ENCODE results near the gene ARMC9. TPM values are rescaled to one million over a fixed set of nuclear protein-coding genes. Genes with fewer than 3 reads are reported as not detected.

ARMC9 gene
- total RNA-seq, 1 experiment from 2014 or later: 16.4 TPM

DNA sequence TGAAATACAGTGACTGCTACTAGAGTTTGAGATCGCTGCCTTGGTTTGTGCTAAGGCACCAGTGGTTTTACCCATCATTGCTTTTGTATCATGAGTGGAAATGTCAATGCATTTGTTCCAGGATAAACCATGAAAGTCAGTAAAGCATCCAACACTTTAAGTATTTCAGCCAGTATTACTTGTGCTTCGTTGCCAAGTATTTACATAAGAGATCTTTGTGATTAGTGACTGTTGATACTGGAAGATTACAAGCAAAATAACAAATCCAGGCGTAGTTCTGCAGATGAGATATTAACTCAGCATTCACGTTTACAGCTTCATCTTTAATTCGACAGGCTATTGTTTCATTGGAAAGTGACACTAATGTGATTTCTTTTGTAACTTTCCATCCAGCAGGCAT is 106.8 kb downstream of the ARMC9 start:
- DNase-seq (ENCODE audit: low read depth, low spot score) (no peak), ATAC-seq (no peak)
- H3K4me2 ChIP-seq (ENCODE audit: low read length): no peak overlapping the region
- H4K20me1 ChIP-seq (ENCODE audit: insufficient read depth): no peaks in the 10 kb centered on the region
- TF ChIP-seq FOSL1 (IDR thresholded peaks at IDR 0.05; ENCODE audit: low read depth) (no peak), CEBPB (IDR thresholded peaks at IDR 0.05; ENCODE audit: low read depth) (no peak), ZBTB33 (IDR thresholded peaks at IDR 0.05; ENCODE audit: extremely low read depth, insufficient replicate concordance, low read length) (no peak), POLR2A (IDR thresholded peaks at IDR 0.05; ENCODE audit: borderline replicate concordance, extremely low read depth, insufficient read depth, insufficient read length) (no peak), ZNF274 (IDR thresholded peaks at IDR 0.05; ENCODE audit: low read depth, low read length) (no peak), MAX (IDR thresholded peaks at IDR 0.05) (no peak), TCF7L2 (IDR thresholded peaks at IDR 0.05; ENCODE audit: borderline replicate concordance, extremely low read depth, insufficient read depth, insufficient read length) (no peak), ELF1 (IDR thresholded peaks at IDR 0.05; ENCODE audit: borderline replicate concordance, low read depth) (no peak), SP1 (IDR thresholded peaks at IDR 0.05; ENCODE audit: low read depth) (no peak), POLR2AphosphoS5 (IDR thresholded peaks at IDR 0.05; ENCODE audit: low read depth, low read length) (no peak), SIN3A (IDR thresholded peaks at IDR 0.05; ENCODE audit: low read depth) (no peak), CBX3 (IDR thresholded peaks at IDR 0.05; ENCODE audit: low read depth) (no peak), EZH2 (IDR thresholded peaks at IDR 0.05) (no peak), RAD21 (IDR thresholded peaks at IDR 0.05; ENCODE audit: low read depth) (no peak), YY1 (IDR thresholded peaks at IDR 0.05; ENCODE audit: extremely low read depth, insufficient replicate concordance, low read depth, low read length) (no peak), EZH2phosphoT487 (IDR thresholded peaks at IDR 0.05; ENCODE audit: borderline replicate concordance) (no peak)
- TF ChIP-seq, protein P1, sequence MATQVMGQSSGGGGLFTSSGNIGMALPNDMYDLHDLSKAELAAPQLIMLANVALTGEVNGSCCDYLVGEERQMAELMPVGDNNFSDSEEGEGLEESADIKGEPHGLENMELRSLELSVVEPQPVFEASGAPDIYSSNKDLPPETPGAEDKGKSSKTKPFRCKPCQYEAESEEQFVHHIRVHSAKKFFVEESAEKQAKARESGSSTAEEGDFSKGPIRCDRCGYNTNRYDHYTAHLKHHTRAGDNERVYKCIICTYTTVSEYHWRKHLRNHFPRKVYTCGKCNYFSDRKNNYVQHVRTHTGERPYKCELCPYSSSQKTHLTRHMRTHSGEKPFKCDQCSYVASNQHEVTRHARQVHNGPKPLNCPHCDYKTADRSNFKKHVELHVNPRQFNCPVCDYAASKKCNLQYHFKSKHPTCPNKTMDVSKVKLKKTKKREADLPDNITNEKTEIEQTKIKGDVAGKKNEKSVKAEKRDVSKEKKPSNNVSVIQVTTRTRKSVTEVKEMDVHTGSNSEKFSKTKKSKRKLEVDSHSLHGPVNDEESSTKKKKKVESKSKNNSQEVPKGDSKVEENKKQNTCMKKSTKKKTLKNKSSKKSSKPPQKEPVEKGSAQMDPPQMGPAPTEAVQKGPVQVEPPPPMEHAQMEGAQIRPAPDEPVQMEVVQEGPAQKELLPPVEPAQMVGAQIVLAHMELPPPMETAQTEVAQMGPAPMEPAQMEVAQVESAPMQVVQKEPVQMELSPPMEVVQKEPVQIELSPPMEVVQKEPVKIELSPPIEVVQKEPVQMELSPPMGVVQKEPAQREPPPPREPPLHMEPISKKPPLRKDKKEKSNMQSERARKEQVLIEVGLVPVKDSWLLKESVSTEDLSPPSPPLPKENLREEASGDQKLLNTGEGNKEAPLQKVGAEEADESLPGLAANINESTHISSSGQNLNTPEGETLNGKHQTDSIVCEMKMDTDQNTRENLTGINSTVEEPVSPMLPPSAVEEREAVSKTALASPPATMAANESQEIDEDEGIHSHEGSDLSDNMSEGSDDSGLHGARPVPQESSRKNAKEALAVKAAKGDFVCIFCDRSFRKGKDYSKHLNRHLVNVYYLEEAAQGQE (IDR thresholded peaks at IDR 0.05; ENCODE audit: low read depth): no peak
- TF ChIP-seq, protein P2, sequence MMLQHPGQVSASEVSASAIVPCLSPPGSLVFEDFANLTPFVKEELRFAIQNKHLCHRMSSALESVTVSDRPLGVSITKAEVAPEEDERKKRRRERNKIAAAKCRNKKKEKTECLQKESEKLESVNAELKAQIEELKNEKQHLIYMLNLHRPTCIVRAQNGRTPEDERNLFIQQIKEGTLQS (IDR thresholded peaks at IDR 0.05): no peak
- no peak overlapping the region for H3K9ac ChIP-seq (ENCODE audit: low read length)
- ChIA-PET POLR2A (no interaction called here), CTCF (no interaction called here), RAD21 (ENCODE audit: low non-redundant PET in 1 of 2, low total read pairs in 2 of 2, uncharacterized antibody in 2 of 2, unreplicated experiment in 2 of 2) (no interaction called here)
- H2AFZ ChIP-seq (ENCODE audit: low read depth, low read length, poor library complexity, severe bottlenecking): no peak overlapping the region
- H3K9me2 ChIP-seq (ENCODE audit: insufficient read depth): no peaks in the 10 kb centered on the region
- no TSS peak for BruUV-seq (replicated peaks)
- H3K36me3 ChIP-seq (ENCODE audit: control insufficient read depth in 1 of 2, insufficient read depth in 2 of 2, low read length in 2 of 2): no peaks in the 10 kb centered on the region
- no peaks in the 10 kb centered on the region for H3K79me2 ChIP-seq (ENCODE audit: insufficient read depth, low read length)
- H3K4me3 ChIP-seq (replicated peaks in 1 of 2; ENCODE audit: low read depth in 1 of 2, low read length in 2 of 2): no peak overlapping the region
- H3K4me1 ChIP-seq (ENCODE audit: control insufficient read depth in 1 of 2, insufficient read depth in 2 of 2, low read length in 2 of 2): peaks cover 0 to 6% of the 10 kb centered on the region in 2 experiments; a peak in 1 of 4 replicates
- no peaks in the 10 kb centered on the region for H3K27me3 ChIP-seq (ENCODE audit: insufficient read depth, low read length)
- no peak overlapping the region for H3K27ac ChIP-seq (ENCODE audit: low read depth, low read length)
- intact Hi-C loops (cut with micrococcal nuclease): no loop called here
- no peaks in the 10 kb centered on the region for H3K9me3 ChIP-seq (ENCODE audit: control insufficient read depth in 1 of 2, insufficient read depth in 1 of 2, low read depth in 1 of 2, low read length in 2 of 2)
